GM18502 (cell line): ENCODE results near the gene ZNF618.

ENCODE experiments used
- ATAC-seq: cut with Tn5 transposase; IDR thresholded peaks from one replicate; pipeline ENCODE4 v1.9.1; 2021; ENCODE audit warnings: mild to moderate bottlenecking; ENCODE audit not compliant: unreplicated experiment, poor library complexity

The ZNF618 gene

DNA sequence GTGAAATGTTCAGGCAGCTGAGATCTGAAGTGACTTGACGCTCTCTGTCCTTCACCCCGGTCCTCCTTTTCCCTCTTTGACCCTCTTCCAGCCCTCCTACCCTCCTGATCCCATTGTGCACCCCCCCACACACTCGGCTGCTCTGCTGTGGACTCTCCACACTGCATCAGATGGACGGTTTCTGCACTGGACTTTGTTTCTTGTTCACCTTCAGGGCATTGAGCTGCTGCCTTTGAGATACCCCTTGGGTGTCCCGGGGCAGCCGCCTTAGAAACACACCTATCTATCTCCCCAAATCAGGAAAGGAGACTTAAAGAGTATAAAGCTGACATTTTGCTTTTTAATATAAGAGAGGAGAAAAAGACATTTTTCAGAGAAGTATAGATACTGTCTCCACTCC lies 174.5 kb downstream of the ZNF618 start:
- no peak for ATAC-seq

DNA sequence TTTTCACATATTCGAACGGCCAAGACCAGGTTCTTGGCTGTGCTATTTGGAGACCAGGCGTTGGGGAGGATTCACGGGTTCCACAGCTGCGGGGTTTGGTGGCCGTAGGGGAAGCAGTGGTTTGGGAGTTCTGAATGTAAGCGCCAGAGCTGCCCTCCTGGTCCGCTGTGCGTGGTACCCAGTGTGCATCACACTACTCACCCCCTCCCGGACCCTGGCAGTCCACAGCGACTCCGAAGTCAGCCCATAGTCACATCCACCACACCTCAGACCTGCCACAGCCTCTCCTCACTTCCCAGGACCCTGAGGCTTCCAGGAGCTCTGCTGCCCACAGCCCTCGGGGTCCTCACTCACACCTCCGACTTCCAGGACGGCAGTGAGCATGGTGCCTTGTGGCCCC lies 175.2 kb downstream of the ZNF618 start:
- no peak for ATAC-seq

DNA sequence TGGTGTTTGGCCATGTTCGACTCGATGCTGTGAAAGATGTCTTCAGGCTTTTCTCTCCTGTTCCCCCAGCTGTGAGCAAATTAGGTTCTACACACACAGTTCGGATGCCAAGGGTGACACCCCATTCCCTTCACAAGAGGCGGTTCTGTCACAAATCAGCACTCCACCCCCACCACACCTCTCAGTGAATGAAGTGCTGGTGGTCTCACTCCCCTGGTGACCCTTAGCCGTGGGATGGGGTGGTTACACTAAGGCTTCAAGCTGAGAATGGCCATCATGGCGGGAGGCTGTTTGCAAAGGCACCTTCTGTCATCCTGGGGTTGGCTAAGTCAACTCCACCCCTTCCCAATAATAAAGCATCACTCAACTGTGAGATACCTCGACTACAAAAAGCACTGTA lies 175.6 kb downstream of the ZNF618 start:
- ATAC-seq: no peak

DNA sequence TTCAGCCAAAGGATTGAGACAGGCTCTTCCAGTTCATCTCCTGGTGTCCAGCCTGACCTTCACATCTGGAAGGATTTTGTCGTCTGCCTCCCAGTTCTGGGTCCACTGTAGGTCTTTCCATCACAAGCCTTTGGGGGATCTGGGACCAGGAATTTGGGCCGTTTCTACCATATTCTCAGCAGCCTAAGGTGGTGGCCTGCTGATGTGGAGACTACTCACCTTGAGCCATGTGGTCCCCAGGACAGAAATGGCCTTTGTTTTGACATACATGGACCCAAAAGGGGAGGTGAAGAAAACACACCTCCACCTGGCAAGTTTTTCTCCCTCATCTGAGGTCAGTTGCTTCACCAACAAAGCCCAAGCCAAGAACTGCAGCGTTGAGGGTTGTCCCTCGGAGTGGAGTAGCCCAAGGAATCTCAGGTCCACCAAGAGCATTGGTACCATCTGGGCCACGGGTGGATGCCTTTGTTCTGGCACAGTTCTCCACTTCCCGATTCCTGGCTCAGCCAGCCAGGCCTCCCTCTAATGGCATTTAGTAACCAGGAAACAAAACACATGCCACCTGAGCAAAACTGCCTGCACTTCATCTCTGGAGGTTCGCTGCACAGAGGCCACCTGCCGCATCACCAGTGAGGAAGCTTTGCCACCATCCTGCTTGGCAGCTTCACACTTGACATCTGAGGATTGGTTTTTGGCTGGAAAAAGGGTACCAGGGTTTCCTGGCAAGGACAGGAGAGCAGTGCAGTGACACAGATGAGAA lies 177.3 kb downstream of the ZNF618 start:
- no peak for ATAC-seq

DNA sequence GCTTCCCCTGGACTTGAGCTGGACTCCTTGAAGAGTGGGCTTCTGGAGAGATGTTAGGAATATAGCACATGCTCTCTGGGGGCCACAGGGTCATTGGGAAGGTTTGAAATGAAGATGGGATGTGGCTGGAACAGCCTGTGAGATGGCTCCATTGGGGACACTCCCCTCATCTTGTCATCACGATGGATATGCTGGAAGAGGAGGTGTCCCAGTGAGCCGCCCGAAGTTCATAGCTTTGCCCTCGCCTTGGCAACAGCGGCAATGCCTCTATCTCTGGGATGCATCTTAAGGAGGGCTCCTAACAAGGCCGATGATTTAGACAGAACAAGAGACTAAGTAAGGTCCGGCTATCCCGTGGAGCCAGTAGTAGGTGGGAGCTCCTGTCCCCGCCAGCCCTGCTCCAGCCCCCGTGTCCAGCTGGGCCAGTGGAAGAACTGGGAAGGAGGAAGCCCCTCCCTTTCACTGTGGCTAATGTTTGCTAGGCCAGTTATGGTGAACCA lies 178.1 kb downstream of the ZNF618 start:
- ATAC-seq: no peak

DNA sequence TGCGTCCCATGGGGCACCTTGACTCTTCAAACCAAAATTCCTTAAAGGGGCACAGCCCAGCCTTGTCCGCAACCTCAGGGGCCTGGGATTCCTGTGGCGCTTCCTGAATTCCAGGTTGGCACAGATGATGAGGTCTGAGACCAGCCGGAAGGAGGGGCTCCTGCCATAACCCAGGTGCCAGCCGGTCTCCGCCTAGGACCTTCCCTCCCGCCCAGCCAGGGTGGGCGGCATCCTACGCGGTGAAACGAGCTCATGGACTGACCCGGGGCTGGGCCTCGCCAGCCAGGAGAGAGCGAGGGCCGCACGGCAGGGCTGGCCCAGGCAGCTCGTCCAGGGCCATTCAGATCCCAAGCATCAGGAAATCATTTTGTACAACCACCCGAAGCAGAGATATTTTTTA lies 179.0 kb downstream of the ZNF618 start:
- ATAC-seq: no peak

DNA sequence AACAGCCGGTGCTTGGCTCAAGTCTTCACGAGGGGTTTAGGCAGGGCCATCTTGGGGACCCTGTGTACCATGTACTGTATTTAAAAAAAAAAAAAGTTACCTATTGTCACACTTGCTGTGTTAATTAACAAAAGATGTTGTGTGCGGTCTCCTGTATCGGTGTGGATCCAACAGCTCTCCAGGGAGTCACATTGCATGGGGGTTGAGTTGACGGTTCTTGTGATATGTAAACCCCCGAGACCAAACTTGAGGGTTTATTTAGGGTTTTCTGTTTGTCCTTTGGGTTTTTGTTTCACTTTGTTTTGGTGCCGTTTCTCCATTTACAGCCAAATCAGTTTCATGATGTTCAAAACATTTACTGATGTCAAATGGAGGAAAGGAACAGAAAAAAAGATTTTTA lies 179.8 kb downstream of the ZNF618 start:
- ATAC-seq: no peak

DNA sequence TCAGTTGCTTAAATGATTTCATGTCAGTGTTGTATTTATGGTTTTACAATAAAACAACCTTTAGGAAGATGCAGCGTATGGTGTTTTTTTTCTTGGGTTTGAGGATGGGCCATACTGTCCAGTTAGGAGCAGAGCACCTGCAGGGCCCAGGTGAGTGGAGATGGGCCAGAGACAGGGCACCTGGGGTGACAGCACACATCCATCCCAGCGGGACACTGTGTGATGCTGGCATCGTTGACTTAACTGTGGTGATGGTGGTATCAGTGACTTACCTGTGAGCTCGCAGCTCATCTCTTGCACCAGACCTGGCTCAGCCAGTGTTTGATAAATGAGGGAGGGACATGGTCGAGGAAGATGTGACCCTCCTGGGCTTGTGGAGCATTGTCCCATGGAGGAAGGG lies 180.4 kb downstream of the ZNF618 start:
- ATAC-seq: no peak

DNA sequence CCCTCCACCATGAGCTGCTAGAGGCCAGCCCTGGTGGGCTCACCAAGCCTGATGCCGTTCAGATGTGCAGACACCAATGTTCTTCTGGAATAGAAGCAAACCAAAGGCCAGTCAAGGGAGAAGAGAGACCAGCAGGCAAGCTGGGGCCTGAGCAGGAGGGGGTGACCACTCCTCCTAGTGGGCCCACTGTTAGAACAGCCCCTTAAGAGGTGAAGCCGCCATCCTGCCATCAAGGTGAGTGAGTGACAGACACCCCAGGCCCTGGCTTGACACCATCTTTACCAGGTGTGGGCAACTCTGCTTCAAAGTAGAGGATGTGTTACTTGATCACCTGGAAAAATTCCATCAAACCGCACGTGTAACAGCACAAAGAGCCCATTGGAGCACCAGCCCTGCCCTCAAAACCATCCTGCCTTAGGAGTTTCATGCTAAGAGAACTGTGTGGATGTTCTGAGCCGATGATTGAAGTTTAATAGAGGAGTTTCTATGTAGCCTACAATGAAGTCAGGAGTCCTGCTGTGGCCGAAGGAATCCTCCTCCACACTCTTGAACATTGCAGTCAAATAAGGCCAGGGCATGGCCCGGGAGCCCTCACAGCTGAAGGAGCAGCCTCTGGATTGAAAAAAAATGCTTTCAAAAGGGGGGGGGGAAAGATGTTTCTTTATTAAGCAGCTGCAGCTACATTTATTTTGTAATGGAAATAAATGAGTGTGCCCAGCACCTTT lies 181.2 kb downstream of the ZNF618 start:
- ATAC-seq: no peak

DNA sequence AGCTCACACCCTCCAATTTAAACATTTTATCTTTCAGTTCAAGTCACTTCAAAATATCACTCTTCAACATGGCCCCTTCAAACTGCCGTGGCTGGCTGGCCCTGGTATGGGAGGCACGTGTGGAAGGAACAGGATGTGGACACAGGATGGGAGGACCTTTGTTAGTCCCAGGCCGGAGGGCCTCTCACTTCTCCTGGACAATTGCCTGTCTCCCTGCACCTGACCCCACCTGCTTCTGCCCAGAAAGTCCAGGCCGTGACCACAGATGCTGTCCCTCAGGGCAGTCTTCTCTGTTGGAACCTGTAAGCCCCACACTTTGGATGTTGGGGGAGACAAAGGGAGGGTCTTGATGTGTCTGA lies 182.6 kb downstream of the ZNF618 start:
- no peak for ATAC-seq

DNA sequence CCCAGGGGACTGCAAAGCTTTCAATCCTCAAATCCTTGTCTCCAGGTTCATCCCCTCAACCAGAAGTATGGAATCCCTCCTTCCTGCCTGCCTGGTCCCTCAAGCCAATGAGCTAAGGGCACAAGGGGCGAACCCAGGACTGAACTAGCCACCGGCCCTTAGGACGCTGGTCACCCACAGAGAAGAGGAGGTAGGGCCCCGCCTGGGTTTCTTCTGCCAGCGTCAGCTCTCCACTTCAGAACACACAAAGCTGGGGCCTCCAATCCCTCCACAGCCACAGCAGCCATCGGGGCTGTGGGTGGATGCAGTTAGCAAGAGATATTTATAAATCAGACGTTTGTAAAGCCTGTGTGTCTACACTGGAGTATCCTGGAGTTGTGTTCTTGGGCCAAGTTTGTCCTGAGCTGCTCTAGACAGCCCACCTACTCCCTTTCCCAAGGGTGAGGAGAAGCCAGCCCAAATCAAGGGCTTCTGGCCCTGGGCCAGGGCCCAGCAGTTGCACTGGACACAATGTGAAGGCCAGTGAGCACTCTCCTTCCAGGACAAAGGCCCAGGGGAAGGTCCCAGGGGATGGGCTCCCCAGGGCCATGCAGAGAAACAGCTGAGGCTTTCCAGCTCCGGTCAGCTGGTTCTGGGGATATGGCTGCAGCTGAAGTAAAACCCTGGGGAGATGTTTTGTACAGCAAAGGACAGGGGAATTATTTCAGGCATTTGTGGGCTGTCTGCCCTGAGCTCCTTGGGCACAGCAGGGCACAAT lies 183.1 kb downstream of the ZNF618 start:
- no peak for ATAC-seq

DNA sequence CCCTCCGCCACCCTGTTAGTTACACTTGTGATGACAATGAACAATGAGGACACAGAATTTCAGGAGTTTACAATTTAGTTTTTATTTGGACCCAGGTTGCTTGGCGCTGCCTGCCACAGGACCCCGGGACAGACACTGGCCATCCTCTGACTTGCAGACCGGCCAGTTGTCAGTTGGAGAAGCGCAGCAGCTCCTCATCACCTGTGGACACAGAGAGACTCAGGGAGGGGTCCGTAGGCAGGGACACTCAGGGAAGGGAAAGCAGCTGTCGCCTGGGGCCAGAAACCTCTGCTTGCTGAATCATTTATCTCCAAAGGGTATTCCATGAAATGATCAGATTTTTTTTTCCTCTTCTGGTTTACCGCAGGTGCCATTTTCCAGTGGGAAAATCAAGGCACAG lies 184.0 kb downstream of the ZNF618 start:
- ATAC-seq: no peak

DNA sequence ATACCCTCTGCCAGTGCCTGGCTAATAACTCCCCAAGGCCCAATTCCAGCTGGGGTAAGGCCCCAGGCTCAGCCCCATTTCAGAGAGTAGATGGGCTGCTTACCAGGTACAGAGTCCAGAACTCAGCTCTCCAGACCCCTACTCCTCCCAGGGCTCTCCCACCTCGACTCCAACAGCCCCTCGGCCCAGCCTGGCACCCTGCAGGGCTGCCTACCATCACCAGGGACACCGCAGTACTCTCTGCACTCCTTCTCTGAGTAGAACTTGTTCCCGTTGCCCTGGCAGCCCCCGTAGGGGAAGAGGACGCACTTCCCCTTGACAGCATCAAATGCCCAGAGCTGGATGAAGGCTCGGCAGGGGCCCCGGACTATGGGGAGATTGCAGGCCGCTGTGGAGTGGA lies 184.6 kb downstream of the ZNF618 start:
- no peak for ATAC-seq

DNA sequence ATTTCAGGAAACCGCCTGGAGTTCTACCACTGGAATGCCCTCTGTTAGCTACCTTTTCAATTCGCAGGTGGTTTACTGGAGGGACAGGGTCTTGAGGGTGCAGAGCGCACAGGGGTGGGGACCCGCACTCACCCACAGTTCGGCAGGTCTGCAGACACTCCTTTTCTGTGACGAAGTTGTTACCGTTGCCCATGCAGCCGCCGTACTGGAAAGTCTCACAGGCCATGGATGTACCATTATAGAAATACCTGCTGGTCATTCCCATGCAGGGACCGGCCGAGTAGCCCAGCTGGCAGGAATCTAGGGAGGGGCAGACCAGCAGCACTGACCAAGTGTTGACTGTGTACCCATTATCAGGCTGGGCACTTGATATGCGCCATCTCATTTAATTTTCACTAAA lies 185.2 kb downstream of the ZNF618 start:
- no peak for ATAC-seq

DNA sequence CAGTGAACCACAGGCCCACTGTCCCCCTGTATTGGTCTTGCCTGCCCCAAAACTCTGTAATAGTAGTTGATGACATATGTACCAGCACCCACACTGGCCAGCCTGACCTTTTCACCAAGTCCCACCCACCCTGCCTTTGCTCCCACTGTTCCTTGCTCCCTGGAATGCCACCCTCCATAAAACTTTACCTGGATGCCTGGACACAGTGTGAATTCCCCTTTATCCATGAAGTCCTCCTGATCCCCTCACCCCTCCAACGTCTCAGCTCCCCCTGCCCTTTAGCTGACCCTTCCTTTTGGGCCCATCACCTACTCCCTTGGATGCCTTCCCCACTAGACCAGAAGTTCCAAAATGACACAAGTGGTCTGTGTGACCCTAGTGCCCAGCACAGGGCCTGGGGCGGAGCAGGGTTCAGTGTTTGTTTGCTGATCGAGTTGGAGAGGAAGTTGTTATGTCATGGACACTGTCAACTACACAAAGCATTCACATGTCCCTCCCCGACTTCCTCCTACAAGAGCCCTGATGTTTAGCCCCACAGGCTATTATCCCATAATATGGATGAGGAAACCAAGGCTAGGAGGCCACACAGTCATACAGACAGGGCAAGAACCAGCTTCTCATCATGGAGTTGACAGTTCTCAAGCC lies 185.8 kb downstream of the ZNF618 start:
- ATAC-seq: no peak

DNA sequence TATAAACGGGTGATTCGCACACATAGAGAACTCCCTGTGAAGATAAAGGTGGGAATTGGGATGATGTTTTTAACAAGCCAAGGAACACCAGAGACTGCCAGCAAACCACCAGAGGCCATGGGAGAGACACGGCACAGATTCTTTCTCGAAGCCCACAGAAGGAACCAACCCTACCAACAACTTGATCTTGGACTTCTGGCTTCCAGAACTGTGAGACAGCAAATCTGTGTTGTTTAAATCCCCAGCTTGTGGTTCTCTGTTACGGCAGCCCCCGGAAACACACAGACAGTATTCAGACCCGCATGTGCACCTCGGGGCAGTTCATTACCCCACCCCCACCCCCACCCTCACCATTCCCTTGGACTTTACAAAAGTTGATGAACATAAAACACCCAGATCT lies 189.2 kb downstream of the ZNF618 start:
- no peak for ATAC-seq

DNA sequence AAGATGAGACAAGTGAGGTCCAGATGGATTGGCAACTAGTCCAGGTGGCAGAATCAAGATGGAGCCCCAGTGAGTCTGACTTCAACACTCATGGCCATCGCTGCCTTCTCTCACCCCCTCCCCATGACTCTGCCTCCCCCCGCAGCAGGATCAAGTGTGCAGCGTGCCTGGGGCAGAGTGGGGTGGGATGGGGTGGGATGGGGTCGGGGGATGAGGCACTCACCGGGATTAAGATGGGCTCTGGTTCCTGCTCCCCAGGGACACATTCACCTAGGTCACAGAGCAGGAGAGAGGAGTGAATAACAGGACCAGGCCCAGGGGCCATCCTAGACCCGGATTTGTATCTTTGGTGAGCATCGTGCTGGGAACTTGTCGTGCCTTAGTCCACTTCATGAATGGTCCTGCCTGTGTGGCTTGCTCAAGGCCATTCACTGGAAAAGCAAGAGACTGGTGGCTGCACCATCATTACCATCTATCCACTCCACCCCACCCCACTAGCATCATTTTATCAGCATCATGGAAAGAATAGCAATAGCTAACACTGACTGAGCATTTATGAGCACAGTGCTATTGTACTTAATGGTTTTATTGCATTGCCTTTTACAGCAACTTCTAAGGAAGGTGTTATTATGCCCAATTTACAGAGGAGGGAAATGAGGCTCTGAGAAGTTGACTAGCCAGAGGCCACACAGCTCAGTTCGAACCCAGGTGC lies 193.5 kb downstream of the ZNF618 start:
- ATAC-seq: no peak

DNA sequence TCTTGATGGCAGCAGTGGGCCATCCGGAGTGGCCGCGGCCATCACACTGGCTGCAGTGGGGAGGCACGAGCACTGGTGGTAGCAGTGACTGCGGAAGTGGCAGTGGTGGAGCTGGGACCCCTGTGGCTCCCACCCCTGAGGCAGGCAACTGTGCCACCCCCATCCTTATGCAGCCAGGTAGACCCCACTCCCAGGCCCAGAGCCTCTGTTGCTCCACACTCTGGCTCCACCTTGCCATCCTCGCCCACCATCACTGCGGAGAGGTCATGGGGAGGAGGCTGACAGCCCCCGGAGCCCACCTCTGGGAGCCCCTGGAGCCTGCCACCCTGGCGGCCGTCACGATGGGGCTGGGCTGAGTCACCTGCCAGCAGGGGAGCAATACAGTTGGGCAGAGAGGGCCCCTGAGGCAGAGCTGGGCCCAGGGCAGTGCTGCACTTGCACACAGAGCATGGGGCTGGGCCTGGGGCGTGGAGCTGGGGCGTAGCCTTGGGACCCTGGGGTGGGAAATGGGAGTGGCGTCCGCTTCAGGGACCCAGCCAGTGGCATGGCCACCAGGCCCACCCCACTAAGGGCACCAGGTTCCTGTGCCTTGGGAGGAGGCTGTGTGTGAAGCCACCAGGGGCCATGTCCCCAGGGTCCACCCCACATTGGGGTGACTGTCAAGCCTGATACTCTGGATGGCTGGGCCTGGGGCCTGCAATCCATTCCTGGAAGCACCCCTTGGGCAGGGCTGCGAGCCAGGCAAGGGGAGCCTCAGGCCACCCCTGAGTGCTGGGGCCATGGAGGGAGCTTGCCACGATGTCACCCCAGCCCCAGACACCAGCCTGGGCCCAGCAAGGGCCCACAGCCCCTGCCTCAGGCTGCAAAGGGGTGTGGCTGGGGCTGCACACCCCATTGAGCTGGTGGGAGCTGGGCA lies 194.3 kb downstream of the ZNF618 start:
- ATAC-seq: no peak

DNA sequence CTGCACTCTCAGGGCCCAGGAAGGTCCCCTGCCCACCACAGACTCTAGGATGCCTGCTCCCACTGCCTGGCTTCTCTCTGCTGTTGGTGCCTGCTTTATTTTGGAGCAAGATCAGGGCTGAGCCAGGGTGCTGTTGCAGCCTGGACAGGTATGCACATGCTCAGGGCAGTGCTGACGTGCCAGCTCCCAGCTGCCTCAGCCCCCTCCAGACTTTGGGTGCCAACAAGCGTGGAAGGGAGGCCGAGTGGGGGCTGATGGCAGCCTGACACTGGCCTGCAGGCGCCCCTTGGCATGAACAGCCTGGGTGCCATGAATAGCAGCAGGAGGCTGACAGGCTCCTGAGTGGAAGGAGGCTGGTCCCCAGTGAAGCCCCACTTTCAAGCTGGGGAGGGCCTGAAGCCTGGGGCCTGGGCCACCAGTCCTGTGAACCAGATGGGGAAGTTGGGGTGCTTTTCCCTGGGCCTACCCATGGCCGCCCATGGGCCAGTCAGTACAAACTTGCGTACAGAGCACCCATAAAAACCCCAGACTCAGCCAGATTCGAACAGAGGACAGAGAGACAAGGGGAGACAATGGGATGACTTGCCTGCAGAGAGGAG lies 195.2 kb downstream of the ZNF618 start:
- ATAC-seq: no peak
